Ovary (tissue), 9 donors: ENCODE results near the gene ZKSCAN1. TPM values are rescaled to one million over a fixed set of nuclear protein-coding genes. Genes with fewer than 3 reads are reported as not detected.

ENCODE experiments used
- DNase-seq, 5 donors: peaks; one replicate each; pipeline ENCODE4 v3.0.0-alpha.2; 2019 to 2020
- H3K27ac ChIP-seq, 2 donors: fragments of 200-600 bp; one replicate each; pipeline versions ENCODE4 v1.5.1 to v1.8.0; 2019 to 2022
- H3K27me3 ChIP-seq: fragments of 200-600 bp; one replicate; pipeline ENCODE4 v1.8.0; 2022
- H3K36me3 ChIP-seq: fragments of 200-600 bp; sonication (generic); one replicate; pipeline ENCODE4 v1.5.1; 2019
- H3K4me1 ChIP-seq: one replicate; pipeline ENCODE4 v1.8.1; 2013; ENCODE audit warnings: mild to moderate bottlenecking, moderate library complexity; ENCODE audit not compliant: insufficient read depth
- H3K4me3 ChIP-seq: fragments of 200-600 bp; sonication (generic); one replicate; pipeline ENCODE4 v1.5.1; 2017
- H3K9me3 ChIP-seq, 2 donors: fragments of 200-600 bp in 1 of 2; sonication (generic) in 1 of 2; one replicate each; pipeline versions ENCODE4 v1.5.1 to v1.8.1; 2013 to 2019; ENCODE audit warnings: mild to moderate bottlenecking in 1 of 2, moderate library complexity in 1 of 2
- CTCF ChIP-seq, 3 donors: fragments of 450-650 bp in 2 of 3; fragments of 200-600 bp in 1 of 3; IDR thresholded peaks; one replicate each; pipeline versions ENCODE4 v1.5.1 to v1.8.0; 2016 to 2022; ENCODE audit warnings: antibody characterized with exemption in 3 of 3, mild to moderate bottlenecking in 1 of 3
- EP300 ChIP-seq: sonication (generic); formaldehyde crosslinking; IDR thresholded peaks from one replicate; pipeline ENCODE4 v1.6.1; 2017; ENCODE audit warnings: antibody characterized with exemption
- POLR2A ChIP-seq: fragments of 450-650 bp; IDR thresholded peaks from one replicate; pipeline ENCODE4 v1.6.1; 2017; ENCODE audit warnings: antibody characterized with exemption, mild to moderate bottlenecking, moderate library complexity
- WGBS, 3 donors: extraction: QIAGEN DNeasy Blood & Tissue Kit in 1 of 3; methylation state at CpG; one replicate each; pipeline versions ENCODE4 v1.1.5 to v1.1.7; 2013 to 2017; 5-methylcytosine and 5-hydroxymethylcytosine counted together
- intact Hi-C, 4 donors: fragments of 100-400 bp; cut with DNase I; formaldehyde crosslinking; loops; one replicate each; pipeline versions ENCODE4 v1.11.0 to v1.15.1; 2022 to 2023
- polyA plus RNA-seq, 2 donors: library from polyadenylated mRNA; stranded (reverse); fragments of 200-250 nt in 1 of 2; fragments of 350-450 nt in 1 of 2; fragmentation: Illumina TruSeq in 1 of 2; extraction: RNeasy Lipid Tissue Mini Kit (QIAGEN cat#74804) in 1 of 2; gene quantifications; one replicate each; pipeline ENCODE4 v1.2.3, GENCODE V29; 2013 to 2014
- total RNA-seq, 7 donors: library from RNA; depleted of rRNA in 2 of 7; stranded (reverse); fragments of >200 nt in 2 of 7; fragmentation: NEBNext Ultra II Directional in 3 of 7; extraction: Animal tissue kit (Norgen Biotek cat#: 25700) in 3 of 7; gene quantifications; one replicate each; pipeline versions ENCODE4 v1.1.0 to v1.2.4, GENCODE V29; 2016 to 2023
- donor health status: DM: no; HTN: no; CAD: no; lungs with moderate emphysema.
- donor health status: DM: no; HTN: no; CAD: no.
- donor health status: Bipolar disorder and iron deficiency.
- donor health status: DM: yes; HTN: yes; CAD: no.
- donor health status: DM: no; HTN: no; CAD: no.
- donor health status: DM: yes; HTN: yes; CAD: no.

ZKSCAN1 gene
- total and polyA plus RNA-seq, 9 donors: 14.2 to 90.7 (median 73.5) TPM

- no peak for DNase-seq
- H3K4me3 ChIP-seq: no peak overlapping the region
Observed at GRCh38 chr7:100053215-100053614, 37.8 kb downstream of the ZKSCAN1 start.

GRCh38 chr7:100057006-100057405, 41.6 kb downstream of the ZKSCAN1 start:
- DNase-seq: no peak
- WGBS, 3 donors: 93 to 97% (median 94%) methylated on average over 10 of the region's 10 CpGs
- Histone ChIP-seq H3K4me3 (no peak overlapping the region), H3K36me3 (no peaks in the 10 kb centered on the region), H3K27ac (no peak overlapping the region), H3K9me3 (no peaks in the 10 kb centered on the region), H3K27me3 (no peaks in the 10 kb centered on the region), H3K4me1 (no peaks in the 10 kb centered on the region)
- TF ChIP-seq POLR2A (no peak), CTCF (IDR thresholded peaks at IDR 0.05) (no peak), EP300 (no peak)
- intact Hi-C loops: no loop called here

More at GRCh38 chr7:100053215-100053614, 37.8 kb downstream of the ZKSCAN1 start:
- WGBS, 3 donors: 33 to 67% (median 65%) methylated on average over 3 of the region's 3 CpGs
- no peaks in the 10 kb centered on the region for H3K9me3 ChIP-seq
- intact Hi-C loops: no loop called here
- TF ChIP-seq CTCF (IDR thresholded peaks at IDR 0.05) (no peak), EP300 (no peak), POLR2A (no peak)
- peaks cover 5% of the 10 kb centered on the region for H3K4me1 ChIP-seq
- no peaks in the 10 kb centered on the region for H3K27me3 ChIP-seq
- H3K27ac ChIP-seq: no peak overlapping the region
- H3K36me3 ChIP-seq: no peaks in the 10 kb centered on the region

- no peak for DNase-seq
- Histone ChIP-seq H3K9me3 (no peaks in the 10 kb centered on the region), H3K4me1 (no peaks in the 10 kb centered on the region), H3K36me3 (no peaks in the 10 kb centered on the region), H3K27ac (no peak overlapping the region), H3K4me3 (no peak overlapping the region), H3K27me3 (no peaks in the 10 kb centered on the region)
- TF ChIP-seq EP300: no peak
- TF ChIP-seq POLR2A: no peak
- TF ChIP-seq CTCF (IDR thresholded peaks at IDR 0.05): no peak
- intact Hi-C loops: no loop called here
- WGBS, 3 donors: 88 to 89% (median 88%) methylated on average over 5 of the region's 5 CpGs
Observed at GRCh38 chr7:100059251-100059739, 43.9 kb downstream of the ZKSCAN1 start.

- H3K27me3 ChIP-seq: no peaks in the 10 kb centered on the region
- intact Hi-C loops: no loop called here
- WGBS, 3 donors: 91 to 94% (median 93%) methylated on average over 11 of the region's 11 CpGs
- H3K4me3 ChIP-seq: no peak overlapping the region
- TF ChIP-seq CTCF (IDR thresholded peaks at IDR 0.05) (no peak), EP300 (no peak), POLR2A (no peak)
- H3K27ac ChIP-seq: no peak overlapping the region
- H3K36me3 ChIP-seq: no peaks in the 10 kb centered on the region
- DNase-seq: no peak
- peaks cover 5% of the 10 kb centered on the region for H3K4me1 ChIP-seq
- H3K9me3 ChIP-seq: no peaks in the 10 kb centered on the region
Observed at GRCh38 chr7:100061518-100062193, 46.3 kb downstream of the ZKSCAN1 start.
